Tibial nerve (tissue), 4 donors: ENCODE results near the gene STAC. TPM values are rescaled to one million over a fixed set of nuclear protein-coding genes. Genes with fewer than 3 reads are reported as not detected.

Experiments used
- DNase-seq, 2 donors: peaks; one replicate each; pipeline ENCODE4 v3.0.0-alpha.2; 2019; ENCODE audit warnings: low spot score in 2 of 2
- H3K27ac ChIP-seq, 4 donors: fragments of 200-600 bp; sonication (generic) in 3 of 4; one replicate each; pipeline ENCODE4 v1.5.1; 2017 to 2019; ENCODE audit warnings: mild to moderate bottlenecking in 1 of 4
- H3K27me3 ChIP-seq, 2 donors: fragments of 200-600 bp; sonication (generic) in 1 of 2; one replicate each; pipeline versions ENCODE4 v1.5.1 to v1.6.0; 2017 to 2019
- H3K36me3 ChIP-seq, 3 donors: fragments of 200-600 bp; sonication (generic); one replicate each; pipeline ENCODE4 v1.5.1; 2018 to 2019
- H3K4me1 ChIP-seq, 4 donors: fragments of 200-600 bp; sonication (generic) in 3 of 4; one replicate each; pipeline ENCODE4 v1.5.1; 2017 to 2019
- H3K4me3 ChIP-seq, 4 donors: fragments of 200-600 bp; sonication (generic) in 3 of 4; one replicate each; pipeline ENCODE4 v1.5.1; 2017 to 2019; ENCODE audit warnings: mild to moderate bottlenecking in 1 of 4, moderate library complexity in 1 of 4
- H3K9me3 ChIP-seq, 4 donors: fragments of 200-600 bp; sonication (generic) in 3 of 4; one replicate each; pipeline ENCODE4 v1.5.1; 2017 to 2019
- EP300 ChIP-seq, 2 donors: sonication (generic); formaldehyde crosslinking; IDR thresholded peaks; one replicate each; pipeline ENCODE4 v1.6.1; 2017; ENCODE audit warnings: antibody characterized with exemption in 2 of 2, mild to moderate bottlenecking in 1 of 2
- POLR2A ChIP-seq, 2 donors: fragments of 450-650 bp; IDR thresholded peaks; one replicate each; pipeline ENCODE4 v1.6.1; 2017; ENCODE audit warnings: antibody characterized with exemption in 2 of 2, mild to moderate bottlenecking in 2 of 2, moderate library complexity in 2 of 2
- WGBS, 2 donors: methylation state at CpG; one replicate each; pipeline ENCODE4 v1.1.5; 2018; 5-methylcytosine and 5-hydroxymethylcytosine counted together
- total RNA-seq, 4 donors: library from RNA; depleted of rRNA; stranded (reverse); fragments of >200 nt; gene quantifications; one replicate each; pipeline ENCODE4 v1.1.0, GENCODE V29; 2016
- TF ChIP-seq, protein P1 (sequence below), 5 experiments: fragments of 200-600 bp in 3 of 5; fragments of 450-650 bp in 2 of 5; sonication (generic) in 3 of 5; IDR thresholded peaks; one replicate each; pipeline ENCODE4 v1.5.1; 2016 to 2019; ENCODE audit warnings: antibody characterized with exemption in 5 of 5, mild to moderate bottlenecking in 3 of 5, moderate library complexity in 2 of 5

The STAC gene
- total RNA-seq, 4 donors from 2014 or later: 2.4 to 4.2 (median 3.7) TPM

DNA sequence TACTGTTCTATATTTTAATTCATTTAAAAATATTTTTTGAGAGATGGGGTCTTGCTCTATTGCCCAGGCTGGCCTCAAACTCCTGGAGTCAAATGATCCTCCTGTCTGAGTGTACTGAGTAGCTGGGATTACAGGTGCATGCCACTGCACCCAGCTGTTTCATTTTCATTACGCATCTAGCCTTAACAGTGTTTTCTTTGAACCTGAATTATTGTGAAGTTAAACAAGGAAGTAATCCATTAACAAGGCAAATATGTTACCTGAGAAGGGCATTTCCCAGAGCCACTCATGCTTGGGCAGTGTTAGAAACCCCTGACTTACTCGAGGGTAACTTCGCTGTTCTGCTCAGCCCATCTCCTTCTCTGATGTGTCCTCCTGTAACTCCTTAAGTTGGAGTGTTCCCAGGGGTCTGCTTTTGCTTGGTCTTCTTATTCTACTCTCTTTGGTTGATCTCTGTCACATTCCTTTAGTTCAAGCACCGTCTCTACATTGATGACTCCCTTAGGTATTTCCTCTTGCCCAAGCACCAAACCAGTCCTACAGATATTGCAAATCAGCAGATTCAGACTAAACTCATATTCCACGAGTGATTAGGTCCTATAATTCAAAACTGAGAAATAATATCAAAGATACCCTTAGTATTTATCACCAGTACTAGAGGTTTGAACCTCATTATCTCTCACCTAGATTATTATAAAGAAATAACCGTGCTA is 107.9 kb downstream of the STAC start:
- Histone ChIP-seq H3K27me3 (no peaks in the 10 kb centered on the region), H3K9me3 (no peaks in the 10 kb centered on the region), H3K4me1 (no peaks in the 10 kb centered on the region), H3K4me3 (no peak overlapping the region), H3K27ac (no peak overlapping the region), H3K36me3 (no peaks in the 10 kb centered on the region)
- no peak for DNase-seq
- TF ChIP-seq, protein P1, sequence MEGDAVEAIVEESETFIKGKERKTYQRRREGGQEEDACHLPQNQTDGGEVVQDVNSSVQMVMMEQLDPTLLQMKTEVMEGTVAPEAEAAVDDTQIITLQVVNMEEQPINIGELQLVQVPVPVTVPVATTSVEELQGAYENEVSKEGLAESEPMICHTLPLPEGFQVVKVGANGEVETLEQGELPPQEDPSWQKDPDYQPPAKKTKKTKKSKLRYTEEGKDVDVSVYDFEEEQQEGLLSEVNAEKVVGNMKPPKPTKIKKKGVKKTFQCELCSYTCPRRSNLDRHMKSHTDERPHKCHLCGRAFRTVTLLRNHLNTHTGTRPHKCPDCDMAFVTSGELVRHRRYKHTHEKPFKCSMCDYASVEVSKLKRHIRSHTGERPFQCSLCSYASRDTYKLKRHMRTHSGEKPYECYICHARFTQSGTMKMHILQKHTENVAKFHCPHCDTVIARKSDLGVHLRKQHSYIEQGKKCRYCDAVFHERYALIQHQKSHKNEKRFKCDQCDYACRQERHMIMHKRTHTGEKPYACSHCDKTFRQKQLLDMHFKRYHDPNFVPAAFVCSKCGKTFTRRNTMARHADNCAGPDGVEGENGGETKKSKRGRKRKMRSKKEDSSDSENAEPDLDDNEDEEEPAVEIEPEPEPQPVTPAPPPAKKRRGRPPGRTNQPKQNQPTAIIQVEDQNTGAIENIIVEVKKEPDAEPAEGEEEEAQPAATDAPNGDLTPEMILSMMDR (IDR thresholded peaks at IDR 0.05): no peak
- no peak for TF ChIP-seq EP300 (IDR thresholded peaks at IDR 0.05)
- WGBS, 2 donors: 85 to 86% methylated on average over 6 of the region's 6 CpGs

DNA sequence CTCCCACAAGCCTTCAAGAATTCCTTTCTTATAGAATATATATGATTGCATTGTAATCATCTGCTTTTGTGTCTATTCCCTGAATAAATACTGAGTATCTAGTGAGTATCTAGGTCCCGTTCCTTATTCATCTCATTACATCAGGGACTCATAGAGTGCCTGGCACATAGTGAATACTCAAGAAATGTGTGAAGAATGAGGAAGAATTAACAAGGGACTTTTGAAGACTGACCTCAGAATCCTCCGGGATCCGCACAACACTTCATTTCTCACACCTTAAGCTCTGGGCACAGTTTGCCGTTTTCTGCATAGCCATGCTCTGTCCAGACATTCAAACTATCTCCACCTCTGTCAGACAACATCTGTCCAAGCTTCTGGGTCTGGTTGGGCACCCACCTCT is 108.8 kb downstream of the STAC start:
- Histone ChIP-seq H3K27ac (no peak overlapping the region), H3K9me3 (no peaks in the 10 kb centered on the region), H3K4me1 (no peaks in the 10 kb centered on the region), H3K4me3 (no peak overlapping the region), H3K36me3 (no peaks in the 10 kb centered on the region), H3K27me3 (no peaks in the 10 kb centered on the region)
- TF ChIP-seq EP300 (IDR thresholded peaks at IDR 0.05) (no peak), POLR2A (IDR thresholded peaks at IDR 0.05) (no peak)
- TF ChIP-seq, protein P1 (IDR thresholded peaks at IDR 0.05): no peak
- DNase-seq: no peak
- WGBS, 2 donors: 85 to 86% methylated on average over 4 of the region's 4 CpGs

- TF ChIP-seq POLR2A (IDR thresholded peaks at IDR 0.05): no peak
- TF ChIP-seq EP300 (IDR thresholded peaks at IDR 0.05): no peak
- TF ChIP-seq, protein P1 (IDR thresholded peaks at IDR 0.05): no peak
- no peaks in the 10 kb centered on the region for H3K27me3 ChIP-seq
- 76 to 80% methylated on average over 6 of the region's 6 CpGs for WGBS, 2 donors
- no peak overlapping the region for H3K27ac ChIP-seq
- no peak overlapping the region for H3K4me3 ChIP-seq
- no peaks in the 10 kb centered on the region for H3K9me3 ChIP-seq
- DNase-seq: no peak
- no peaks in the 10 kb centered on the region for H3K36me3 ChIP-seq
- peaks cover 0 to 6% (median 0%) of the 10 kb centered on the region in 4 donors for H3K4me1 ChIP-seq
Measured at GRCh38 chr3:36489679-36490425, 109.5 kb downstream of the STAC start.

GRCh38 chr3:36493051-36493450 is 112.7 kb downstream of the STAC start:
- Histone ChIP-seq H3K27ac (no peak overlapping the region), H3K36me3 (no peaks in the 10 kb centered on the region), H3K4me1 (peaks cover 0 to 22% (median 3%) of the 10 kb centered on the region in 4 donors), H3K9me3 (no peaks in the 10 kb centered on the region), H3K27me3 (no peaks in the 10 kb centered on the region), H3K4me3 (no peak overlapping the region)
- 49 to 61% methylated on average over 4 of the region's 4 CpGs for WGBS, 2 donors
- no peak for DNase-seq
- no peak for TF ChIP-seq POLR2A (IDR thresholded peaks at IDR 0.05)
- TF ChIP-seq, protein P1 (IDR thresholded peaks at IDR 0.05): no peak
- no peak for TF ChIP-seq EP300 (IDR thresholded peaks at IDR 0.05)

DNA sequence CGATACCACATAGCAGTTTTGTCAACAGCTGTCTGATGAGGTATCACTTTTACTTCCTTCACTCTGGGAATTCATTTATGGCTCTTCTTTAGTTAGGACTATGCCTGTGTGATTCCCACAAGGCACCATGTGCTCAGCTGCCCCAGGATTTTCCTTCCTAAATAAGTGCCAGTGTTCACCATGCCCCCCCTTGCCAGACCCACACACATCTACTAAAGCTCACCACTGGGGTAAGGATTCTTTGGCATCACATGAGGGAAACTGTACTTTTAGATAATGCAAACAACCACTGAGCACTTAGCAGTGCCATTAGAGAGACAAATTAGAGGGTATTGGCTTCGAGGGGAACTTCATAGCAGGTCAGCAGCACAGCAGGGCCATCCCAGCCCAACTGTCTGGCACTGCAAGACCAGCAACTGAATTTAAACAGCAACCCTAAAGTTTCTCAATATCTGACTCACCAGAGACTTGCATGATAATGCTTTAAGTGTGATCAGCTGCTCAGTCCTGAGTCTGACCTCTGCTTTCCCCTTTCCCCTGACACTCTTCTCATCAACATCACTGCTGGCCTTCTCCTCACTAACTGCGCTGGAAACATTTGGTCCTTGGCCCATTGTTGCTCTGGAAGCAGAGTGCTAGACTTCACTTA is 114.3 kb downstream of the STAC start:
- peak in 1 of 2 donors; percentile 49 for DNase-seq
- Histone ChIP-seq H3K36me3 (no peaks in the 10 kb centered on the region), H3K9me3 (no peaks in the 10 kb centered on the region), H3K27ac (peak overlapping the region in 2 of 4 donors; percentile 44 to 71), H3K27me3 (no peaks in the 10 kb centered on the region), H3K4me1 (peaks cover 0 to 22% (median 3%) of the 10 kb centered on the region in 4 donors), H3K4me3 (no peak overlapping the region)
- 52 to 53% methylated on average over 3 of the region's 3 CpGs for WGBS, 2 donors
- TF ChIP-seq, protein P1 (IDR thresholded peaks at IDR 0.05): no peak
- TF ChIP-seq EP300 (IDR thresholded peaks at IDR 0.05): peak in 1 of 2 donors; percentile 68
